Measurements from ENCODE around the gene INSRR. TPM values are rescaled to one million over a fixed set of nuclear protein-coding genes. Genes with fewer than 3 reads are reported as not detected.

INSRR gene
- total and polyA plus RNA-seq, 2 of the 8 experiments (the other 6 are each of a cell fraction or from before 2014, with no cell fraction given), result 0.02 TPM; not detected in 1

DNA sequence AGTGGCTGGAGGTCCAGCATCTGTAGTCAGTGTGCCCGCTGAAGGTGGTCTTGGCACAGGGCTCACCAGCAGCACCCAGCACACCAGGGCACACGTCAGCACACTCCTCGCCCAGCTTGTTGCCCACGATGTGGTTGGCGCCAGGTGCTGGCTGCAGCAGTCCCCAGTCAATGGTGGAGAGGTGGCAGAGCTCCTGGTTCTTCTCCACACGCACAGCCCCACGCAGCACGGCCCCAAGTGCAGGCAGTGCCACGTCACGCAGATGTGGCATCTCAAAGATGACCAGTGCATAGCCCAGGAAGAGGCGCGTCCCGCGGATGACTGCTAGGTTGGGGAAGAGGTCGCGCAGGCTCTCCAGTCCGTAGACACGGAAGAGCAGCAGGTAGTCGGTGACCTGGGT is 5.2 kb downstream of the INSRR start:
- no peaks in the 10 kb centered on the region for H3K79me1 ChIP-seq (ENCODE audit: low read depth, low read length)
- ChIA-PET POLR2A (ENCODE audit: partially characterized antibody) (interaction anchor here (0.8 to 1.3 kb wide), 3 partner anchors 9 to 109 kb away, joined by 3 to 4 read pairs (median 3); no protein-coding TSS in a partner anchor), CTCF (ENCODE audit: partially characterized antibody) (interaction anchor here (1.0 to 25.2 kb wide), 12 partner anchors 8 to 227 kb away, joined by 3 to 719 read pairs (median 7); partner anchors contain the start of genes INSRR, NTRK1 and PEAR1)
- no peak overlapping the region for H2BK15ac ChIP-seq (ENCODE audit: low read length)
- H2BK20ac ChIP-seq (ENCODE audit: low read length), result no peak overlapping the region
- H3K9me3 ChIP-seq (ENCODE audit: insufficient read depth in 2 of 2, low read depth in 1 of 2, low read length in 1 of 2), result no peaks in the 10 kb centered on the region
- no peak overlapping the region for H4K91ac ChIP-seq (replicated peaks; ENCODE audit: insufficient read length, low read length)
- no peak overlapping the region for H3K18ac ChIP-seq (ENCODE audit: extremely low read depth, low read length)
- H3K4me2 ChIP-seq (ENCODE audit: insufficient read depth in 1 of 2, low read depth in 2 of 2, low read length in 2 of 2), result no peak overlapping the region
- H2BK120ac ChIP-seq (replicated peaks; ENCODE audit: low read depth, low read length), result no peak overlapping the region
- no peak overlapping the region for H2AK5ac ChIP-seq (ENCODE audit: low read depth, low read length)
- H4K5ac ChIP-seq (ENCODE audit: insufficient read length, low read depth, low read length), result no peak overlapping the region
- H2AFZ ChIP-seq (ENCODE audit: low read length), result no peak overlapping the region
- peaks cover 0 to 10% (median 1%) of the 10 kb centered on the region in 4 experiments; a peak in 4 of 7 replicates for H3K4me1 ChIP-seq (replicated peaks in 1 of 4; ENCODE audit: control insufficient read depth in 3 of 4, insufficient read depth in 4 of 4, low read length in 3 of 4)
- peaks cover 28 to 78% (median 48%) of the 10 kb centered on the region in 4 experiments for H3K27me3 ChIP-seq (replicated peaks in 1 of 4; ENCODE audit: control insufficient read depth in 3 of 4, extremely low read depth in 1 of 4, insufficient read depth in 3 of 4, low read length in 3 of 4)
- no peak overlapping the region for H3K56ac ChIP-seq (replicated peaks; ENCODE audit: insufficient read length, low read depth, low read length)
- H3K79me2 ChIP-seq (ENCODE audit: control insufficient read depth in 1 of 2, insufficient read depth in 2 of 2, low read length in 2 of 2), result no peaks in the 10 kb centered on the region
- H3K4me3 ChIP-seq (ENCODE audit: extremely low read depth in 1 of 4, insufficient read depth in 2 of 4, low read depth in 3 of 4, low read length in 4 of 4), result no peak overlapping the region
- TF ChIP-seq, protein P1, sequence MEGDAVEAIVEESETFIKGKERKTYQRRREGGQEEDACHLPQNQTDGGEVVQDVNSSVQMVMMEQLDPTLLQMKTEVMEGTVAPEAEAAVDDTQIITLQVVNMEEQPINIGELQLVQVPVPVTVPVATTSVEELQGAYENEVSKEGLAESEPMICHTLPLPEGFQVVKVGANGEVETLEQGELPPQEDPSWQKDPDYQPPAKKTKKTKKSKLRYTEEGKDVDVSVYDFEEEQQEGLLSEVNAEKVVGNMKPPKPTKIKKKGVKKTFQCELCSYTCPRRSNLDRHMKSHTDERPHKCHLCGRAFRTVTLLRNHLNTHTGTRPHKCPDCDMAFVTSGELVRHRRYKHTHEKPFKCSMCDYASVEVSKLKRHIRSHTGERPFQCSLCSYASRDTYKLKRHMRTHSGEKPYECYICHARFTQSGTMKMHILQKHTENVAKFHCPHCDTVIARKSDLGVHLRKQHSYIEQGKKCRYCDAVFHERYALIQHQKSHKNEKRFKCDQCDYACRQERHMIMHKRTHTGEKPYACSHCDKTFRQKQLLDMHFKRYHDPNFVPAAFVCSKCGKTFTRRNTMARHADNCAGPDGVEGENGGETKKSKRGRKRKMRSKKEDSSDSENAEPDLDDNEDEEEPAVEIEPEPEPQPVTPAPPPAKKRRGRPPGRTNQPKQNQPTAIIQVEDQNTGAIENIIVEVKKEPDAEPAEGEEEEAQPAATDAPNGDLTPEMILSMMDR (IDR thresholded peaks at IDR 0.05; ENCODE audit: control extremely low read depth in 1 of 3, insufficient read depth in 1 of 3, low read depth in 1 of 3, low read length in 3 of 3), result no peak
- TF ChIP-seq ASH2L (IDR thresholded peaks at IDR 0.05; ENCODE audit: low read length) (no peak), YY1 (IDR thresholded peaks at IDR 0.05; ENCODE audit: low read depth, low read length) (no peak), POU5F1 (IDR thresholded peaks at IDR 0.05; ENCODE audit: low read depth, low read length) (no peak), TAF7 (optimal IDR thresholded peaks at IDR 0.05; ENCODE audit: borderline replicate concordance, low read depth, low read length) (no peak), CBX8 (IDR thresholded peaks at IDR 0.05; ENCODE audit: borderline replicate concordance, low read depth, low read length) (no peak), PHF8 (conservative IDR thresholded peaks at IDR 0.05; ENCODE audit: low read depth, low read length) (no peak), JUN (IDR thresholded peaks at IDR 0.05; ENCODE audit: low read depth, low read length) (no peak), TEAD4 (IDR thresholded peaks at IDR 0.05; ENCODE audit: low read depth, low read length) (no peak)
- no peaks in the 10 kb centered on the region for H3K36me3 ChIP-seq (ENCODE audit: control insufficient read depth in 2 of 4, insufficient read depth in 4 of 4, low read length in 3 of 4)
- H3K23me2 ChIP-seq (ENCODE audit: low read depth, low read length), result peaks cover 4% of the 10 kb centered on the region; the same call in 1 of the 2 replicates
- no peak overlapping the region for H3K9ac ChIP-seq (replicated peaks in 1 of 4; ENCODE audit: extremely low read depth in 1 of 4, low read depth in 3 of 4, low read length in 3 of 4)
- WGBS, 2 experiments (ENCODE audit: extremely low coverage in 1 of 2, insufficient coverage in 1 of 2, insufficient read length in 1 of 2, insufficient replicate concordance in 2 of 2, low coverage in 1 of 2, low lambda C conversion rate in 2 of 2, missing lambda C conversion rate in 1 of 2), result 90% methylated on average over 18 of the region's 19 CpGs; no CpG with 5 or more reads in 1 of the 2 experiments
- H2BK12ac ChIP-seq (ENCODE audit: low read depth, low read length), result no peak overlapping the region; the same call in 1 of the 2 replicates
- peaks cover 0 to 5% of the 10 kb centered on the region in 2 experiments for H4K20me1 ChIP-seq (replicated peaks in 1 of 2; ENCODE audit: control insufficient read depth in 1 of 2, insufficient read depth in 2 of 2, low read length in 2 of 2)
- H3K4ac ChIP-seq (replicated peaks; ENCODE audit: insufficient read length, low read depth, low read length), result no peak overlapping the region
- DNase-seq (ENCODE audit: low read depth in 1 of 2, low spot score in 2 of 2), result no peak
- FAIRE-seq, result no peak
- no peak overlapping the region for H3K14ac ChIP-seq (ENCODE audit: insufficient read length)
- no peak overlapping the region for H3K23ac ChIP-seq (ENCODE audit: insufficient read length)
- no peak overlapping the region for H3K27ac ChIP-seq (ENCODE audit: low read depth, low read length)
- H2BK5ac ChIP-seq (ENCODE audit: low read depth, low read length), result no peak overlapping the region
- H4K8ac ChIP-seq (ENCODE audit: extremely low read depth, insufficient read depth, low read length), result no peak overlapping the region
